Peyer's patch (tissue), 4 donors: ENCODE data around the gene MRPS11. TPM values are rescaled to one million over a fixed set of nuclear protein-coding genes. Genes with fewer than 3 reads are reported as not detected.

Experiments used
- DNase-seq, 3 donors: peaks; one replicate each; pipeline ENCODE4 v3.0.0-alpha.2; 2017 to 2019
- H3K27ac ChIP-seq, 4 donors: fragments of 200-600 bp; sonication (generic); one replicate each; pipeline ENCODE4 v1.5.1; 2016 to 2019
- H3K27me3 ChIP-seq, 2 donors: fragments of 200-600 bp; sonication (generic); one replicate each; pipeline ENCODE4 v1.5.1; 2019
- H3K36me3 ChIP-seq, 3 donors: fragments of 200-600 bp; sonication (generic); one replicate each; pipeline ENCODE4 v1.5.1; 2016 to 2019
- H3K4me1 ChIP-seq, 4 donors: fragments of 200-600 bp; sonication (generic); one replicate each; pipeline ENCODE4 v1.5.1; 2016 to 2019
- H3K4me3 ChIP-seq, 4 donors: fragments of 200-600 bp; sonication (generic); 1 replicate in 3 of 4; 2 replicates in 1 of 4; pipeline ENCODE4 v1.5.1; 2016 to 2019; ENCODE audit warnings: mild to moderate bottlenecking in 1 of 4
- H3K9me3 ChIP-seq, 4 donors: fragments of 200-600 bp; sonication (generic); one replicate each; pipeline ENCODE4 v1.5.1; 2016 to 2019; ENCODE audit warnings: mild to moderate bottlenecking in 1 of 4
- POLR2A ChIP-seq, 2 donors: fragments of 450-650 bp; IDR thresholded peaks; one replicate each; pipeline ENCODE4 v1.5.1; 2017; ENCODE audit warnings: antibody characterized with exemption in 2 of 2, mild to moderate bottlenecking in 2 of 2, moderate library complexity in 2 of 2
- total RNA-seq, 4 donors: library from RNA; depleted of rRNA; stranded (reverse); fragments of >200 nt; gene quantifications; one replicate each; pipeline ENCODE4 v1.1.0, GENCODE V29; 2016
- TF ChIP-seq, protein P1 (sequence below), 6 experiments: fragments of 450-650 bp in 4 of 6; fragments of 200-600 bp in 2 of 6; sonication (generic) in 1 of 6; IDR thresholded peaks; one replicate each; pipeline ENCODE4 v1.5.1; 2017 to 2019; ENCODE audit warnings: antibody characterized with exemption in 6 of 6, mild to moderate bottlenecking in 3 of 6, moderate library complexity in 1 of 6

MRPS11 gene
- total RNA-seq, 4 donors from 2014 or later, result 20.7 to 42.9 (median 35.3) TPM

DNA sequence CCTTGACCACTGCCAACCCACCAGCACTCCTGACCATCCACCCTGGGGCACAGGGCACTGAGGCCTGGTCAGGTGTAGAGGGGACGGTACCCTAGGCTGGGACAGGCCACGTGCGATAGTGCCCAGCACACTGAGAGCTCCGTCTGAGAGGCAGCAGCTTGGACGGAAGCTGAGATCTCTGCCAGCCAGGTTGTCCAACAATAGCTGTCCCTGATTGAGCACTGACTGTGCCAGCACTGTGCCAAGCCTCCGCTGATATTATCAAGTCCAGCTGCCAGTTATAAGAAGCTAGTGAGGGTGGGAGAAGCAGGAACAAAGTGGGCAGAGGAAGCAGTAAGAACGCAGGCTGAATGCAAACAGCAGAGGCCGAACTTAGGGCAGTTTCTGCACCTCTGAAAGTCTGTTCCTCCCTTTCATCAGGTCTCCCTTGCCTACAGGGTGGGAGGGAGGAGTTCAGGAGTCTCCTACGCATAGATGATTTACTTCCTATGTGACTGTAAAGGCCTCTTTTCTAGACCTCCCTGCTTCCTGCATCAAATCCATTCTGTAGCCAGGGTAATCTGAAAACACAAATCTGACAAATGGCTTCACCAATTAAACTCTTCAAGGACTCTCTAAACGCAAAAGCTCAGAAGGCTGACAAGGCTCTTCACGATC lies 29.7 kb downstream of the MRPS11 start:
- Histone ChIP-seq H3K4me3 (no peak overlapping the region), H3K27me3 (no peaks in the 10 kb centered on the region), H3K4me1 (no peaks in the 10 kb centered on the region), H3K27ac (no peak overlapping the region), H3K9me3 (no peaks in the 10 kb centered on the region), H3K36me3 (no peaks in the 10 kb centered on the region)
- TF ChIP-seq, protein P1, sequence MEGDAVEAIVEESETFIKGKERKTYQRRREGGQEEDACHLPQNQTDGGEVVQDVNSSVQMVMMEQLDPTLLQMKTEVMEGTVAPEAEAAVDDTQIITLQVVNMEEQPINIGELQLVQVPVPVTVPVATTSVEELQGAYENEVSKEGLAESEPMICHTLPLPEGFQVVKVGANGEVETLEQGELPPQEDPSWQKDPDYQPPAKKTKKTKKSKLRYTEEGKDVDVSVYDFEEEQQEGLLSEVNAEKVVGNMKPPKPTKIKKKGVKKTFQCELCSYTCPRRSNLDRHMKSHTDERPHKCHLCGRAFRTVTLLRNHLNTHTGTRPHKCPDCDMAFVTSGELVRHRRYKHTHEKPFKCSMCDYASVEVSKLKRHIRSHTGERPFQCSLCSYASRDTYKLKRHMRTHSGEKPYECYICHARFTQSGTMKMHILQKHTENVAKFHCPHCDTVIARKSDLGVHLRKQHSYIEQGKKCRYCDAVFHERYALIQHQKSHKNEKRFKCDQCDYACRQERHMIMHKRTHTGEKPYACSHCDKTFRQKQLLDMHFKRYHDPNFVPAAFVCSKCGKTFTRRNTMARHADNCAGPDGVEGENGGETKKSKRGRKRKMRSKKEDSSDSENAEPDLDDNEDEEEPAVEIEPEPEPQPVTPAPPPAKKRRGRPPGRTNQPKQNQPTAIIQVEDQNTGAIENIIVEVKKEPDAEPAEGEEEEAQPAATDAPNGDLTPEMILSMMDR (IDR thresholded peaks at IDR 0.05), result no peak
- TF ChIP-seq POLR2A (IDR thresholded peaks at IDR 0.05), result no peak
- DNase-seq, result no peak

DNA sequence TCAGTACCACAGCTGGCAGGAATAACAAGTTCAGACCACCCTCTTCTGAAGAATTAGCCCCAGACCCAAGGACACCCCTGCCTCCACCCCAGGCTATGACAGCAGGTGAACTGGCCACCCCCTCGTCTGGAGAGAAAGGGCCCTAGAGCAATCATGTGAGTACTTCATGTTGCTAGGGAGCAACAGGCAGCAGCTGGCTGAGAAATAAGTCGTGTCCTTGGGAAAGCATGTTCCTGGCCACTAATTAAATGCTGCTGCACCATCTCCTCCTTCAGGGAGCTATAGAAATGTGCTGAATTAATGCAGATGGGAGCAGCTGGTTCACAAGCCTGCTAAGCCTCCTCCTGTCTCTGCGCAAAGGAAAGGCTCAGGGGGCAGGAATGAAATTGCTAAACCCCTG lies 31.5 kb downstream of the MRPS11 start:
- no peak for TF ChIP-seq POLR2A (IDR thresholded peaks at IDR 0.05)
- TF ChIP-seq, protein P1 (IDR thresholded peaks at IDR 0.05), result no peak
- no peaks in the 10 kb centered on the region for H3K4me1 ChIP-seq
- no peak overlapping the region for H3K4me3 ChIP-seq
- H3K27me3 ChIP-seq, result no peaks in the 10 kb centered on the region
- no peaks in the 10 kb centered on the region for H3K9me3 ChIP-seq
- DNase-seq, result no peak
- H3K27ac ChIP-seq, result no peak overlapping the region
- no peaks in the 10 kb centered on the region for H3K36me3 ChIP-seq

DNA sequence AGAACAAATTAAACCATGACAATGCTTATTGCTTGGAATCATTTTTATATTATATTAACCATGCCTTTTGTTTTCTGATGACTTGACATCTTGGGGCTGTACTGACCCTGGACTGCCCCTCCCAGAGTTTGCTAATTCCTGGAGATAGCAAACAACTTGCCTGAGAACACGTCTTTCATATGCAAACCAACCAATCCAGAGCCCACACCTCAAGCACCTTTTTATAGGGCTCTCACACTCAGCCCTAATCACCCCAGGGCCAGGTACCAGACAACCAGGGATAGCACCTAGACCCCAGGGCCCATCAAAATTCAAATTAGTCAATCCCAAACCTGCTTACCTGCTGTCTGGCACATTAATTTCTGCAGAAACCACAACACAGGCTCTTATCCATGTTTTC lies 36.9 kb downstream of the MRPS11 start:
- no peak for DNase-seq
- Histone ChIP-seq H3K4me1 (no peaks in the 10 kb centered on the region), H3K36me3 (peaks cover 0 to 16% (median 0%) of the 10 kb centered on the region in 3 donors), H3K4me3 (no peak overlapping the region), H3K27ac (no peak overlapping the region), H3K9me3 (no peaks in the 10 kb centered on the region), H3K27me3 (no peaks in the 10 kb centered on the region)
- TF ChIP-seq, protein P1 (IDR thresholded peaks at IDR 0.05), result no peak
- TF ChIP-seq POLR2A (IDR thresholded peaks at IDR 0.05), result no peak

DNA sequence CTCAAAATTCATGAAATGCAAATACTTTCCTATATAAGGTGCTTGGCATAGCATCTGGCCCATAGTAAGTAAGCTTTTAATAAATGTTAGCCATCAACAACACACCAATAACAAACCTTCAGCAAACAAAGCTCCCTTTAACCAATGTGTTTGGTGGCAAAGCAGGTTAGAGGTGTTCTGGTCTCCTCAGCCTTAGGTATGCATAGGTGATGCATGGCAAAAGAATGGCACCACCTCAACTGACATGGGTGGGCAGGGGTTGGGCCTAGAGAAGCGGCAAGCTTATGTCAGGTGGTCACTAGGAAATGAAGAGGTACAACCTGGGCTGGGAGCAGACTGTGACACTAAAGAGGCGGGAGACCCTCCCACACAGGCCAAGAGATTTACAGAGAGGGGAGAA lies 38.2 kb downstream of the MRPS11 start:
- Histone ChIP-seq H3K4me1 (no peaks in the 10 kb centered on the region), H3K36me3 (peaks cover 0 to 24% (median 0%) of the 10 kb centered on the region in 3 donors), H3K9me3 (no peaks in the 10 kb centered on the region), H3K4me3 (no peak overlapping the region), H3K27me3 (no peaks in the 10 kb centered on the region), H3K27ac (no peak overlapping the region)
- DNase-seq, result no peak
- TF ChIP-seq, protein P1 (IDR thresholded peaks at IDR 0.05), result no peak
- no peak for TF ChIP-seq POLR2A (IDR thresholded peaks at IDR 0.05)

DNA sequence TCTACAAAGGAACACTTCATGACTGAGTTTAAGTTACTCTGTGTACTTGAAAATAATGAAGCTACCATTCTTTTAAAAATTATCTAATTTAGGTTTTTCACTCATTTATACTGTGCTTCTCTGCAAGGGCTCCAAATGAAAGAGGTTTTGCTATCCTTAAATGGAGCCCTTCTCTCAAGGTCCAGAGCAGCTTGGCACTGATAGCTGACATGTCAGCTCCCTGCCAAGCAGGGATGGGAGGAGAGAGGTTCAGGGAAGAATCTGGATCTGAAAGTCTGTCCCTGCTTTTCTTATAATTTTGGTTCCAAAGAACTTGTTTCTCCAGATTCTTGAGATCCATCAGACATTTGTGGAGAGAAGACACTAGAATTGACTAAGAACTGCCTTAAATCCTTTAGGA lies 39.1 kb downstream of the MRPS11 start:
- Histone ChIP-seq H3K4me1 (no peaks in the 10 kb centered on the region), H3K4me3 (no peak overlapping the region), H3K9me3 (no peaks in the 10 kb centered on the region), H3K27ac (no peak overlapping the region), H3K36me3 (peaks cover 0 to 33% (median 0%) of the 10 kb centered on the region in 3 donors), H3K27me3 (no peaks in the 10 kb centered on the region)
- no peak for DNase-seq
- TF ChIP-seq POLR2A (IDR thresholded peaks at IDR 0.05), result no peak
- TF ChIP-seq, protein P1 (IDR thresholded peaks at IDR 0.05), result no peak
